Large intestine (tissue), 3 donors: ENCODE data around the gene COMMD1. TPM values are rescaled to one million over a fixed set of nuclear protein-coding genes. Genes with fewer than 3 reads are reported as not detected.
"Not testable (repeated sequence)": the region's sequence is repeated elsewhere in the genome, so short reads cannot be mapped to it uniquely, and the experiment has no call there.

ENCODE experiments used
- DNase-seq, 2 donors: peaks; one replicate each; pipeline versions ENCODE4 v3.0.0 to v3.0.0-alpha.2; 2013
- H3K27ac ChIP-seq: one replicate; pipeline ENCODE4 v1.5.1; 2013; ENCODE audit warnings: low read length
- H3K27me3 ChIP-seq: 2 replicates; pipeline ENCODE4 v1.6.1; 2013; ENCODE audit warnings: low read length; ENCODE audit not compliant: control insufficient read depth, insufficient read depth
- H3K36me3 ChIP-seq: 2 replicates; pipeline ENCODE4 v1.6.1; 2013; ENCODE audit warnings: low read length; ENCODE audit not compliant: control insufficient read depth, insufficient read depth
- H3K4me1 ChIP-seq: one replicate; pipeline ENCODE4 v1.6.1; 2013; ENCODE audit warnings: low read length; ENCODE audit not compliant: control insufficient read depth, insufficient read depth
- H3K4me3 ChIP-seq: one replicate; pipeline ENCODE4 v1.5.1; 2013; ENCODE audit warnings: low read length
- H3K9me3 ChIP-seq: one replicate; pipeline ENCODE4 v1.6.1; 2013; ENCODE audit warnings: mild to moderate bottlenecking, low read depth, low read length, moderate library complexity; ENCODE audit not compliant: control insufficient read depth
- WGBS: methylation state at CpG from one replicate; pipeline ENCODE4 v1.1.5; 2013; ENCODE audit warnings: low lambda C conversion rate; ENCODE audit not compliant: insufficient coverage; 5-methylcytosine and 5-hydroxymethylcytosine counted together
- polyA plus RNA-seq: library from polyadenylated mRNA; unstranded; fragments of 120-200 nt; gene quantifications from one replicate; pipeline ENCODE4 v1.2.1, GENCODE V29; 2013

COMMD1 gene
- polyA plus RNA-seq, 1 donor, result 38.4 TPM

DNA sequence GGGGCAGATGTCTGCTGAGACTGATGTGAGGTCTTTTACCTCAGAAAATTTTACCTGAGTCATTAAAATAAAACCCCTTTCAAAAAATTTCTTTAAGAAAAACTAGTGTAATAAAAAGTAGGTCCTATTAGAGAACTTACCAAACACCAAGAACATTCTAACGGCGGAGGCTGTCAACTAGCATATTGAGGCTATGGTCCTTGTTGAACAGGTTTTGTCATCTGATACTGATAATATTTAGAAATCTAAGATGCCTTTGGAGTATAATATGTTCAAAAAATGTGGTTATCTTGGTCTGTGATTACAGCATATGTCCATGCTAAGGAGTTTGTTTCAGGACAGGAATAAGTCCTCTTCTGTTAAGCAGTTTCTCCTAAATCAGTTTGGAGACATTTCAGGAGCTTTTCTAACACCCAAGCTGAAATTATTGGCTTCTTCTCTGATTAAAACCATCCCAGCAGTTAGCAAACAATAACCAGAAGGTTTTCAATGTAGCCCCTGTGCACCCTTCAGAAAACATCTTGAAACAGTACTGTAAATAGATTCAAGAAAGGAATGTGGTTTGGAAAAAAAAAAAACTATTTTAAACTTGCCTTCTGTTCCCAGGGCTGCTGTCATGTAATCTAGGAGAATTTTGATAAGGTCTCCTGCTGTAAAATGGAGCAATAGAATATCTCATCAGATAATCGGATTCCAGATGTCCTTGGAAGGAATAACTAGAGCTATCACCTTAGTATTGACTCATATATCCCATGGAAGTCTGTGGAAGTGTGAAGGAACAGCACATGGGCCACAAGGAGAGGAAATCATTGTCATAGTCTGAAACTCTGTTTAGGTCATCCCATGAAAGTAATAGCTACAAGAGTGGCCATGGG lies 231.7 kb downstream of the COMMD1 start:
- 90% methylated on average over 2 of the region's 3 CpGs for WGBS
- Histone ChIP-seq H3K27ac (no peak overlapping the region), H3K36me3 (peaks cover 2% of the 10 kb centered on the region), H3K9me3 (no peaks in the 10 kb centered on the region), H3K4me1 (no peaks in the 10 kb centered on the region), H3K27me3 (no peaks in the 10 kb centered on the region), H3K4me3 (no peak overlapping the region)
- no peak for DNase-seq

DNA sequence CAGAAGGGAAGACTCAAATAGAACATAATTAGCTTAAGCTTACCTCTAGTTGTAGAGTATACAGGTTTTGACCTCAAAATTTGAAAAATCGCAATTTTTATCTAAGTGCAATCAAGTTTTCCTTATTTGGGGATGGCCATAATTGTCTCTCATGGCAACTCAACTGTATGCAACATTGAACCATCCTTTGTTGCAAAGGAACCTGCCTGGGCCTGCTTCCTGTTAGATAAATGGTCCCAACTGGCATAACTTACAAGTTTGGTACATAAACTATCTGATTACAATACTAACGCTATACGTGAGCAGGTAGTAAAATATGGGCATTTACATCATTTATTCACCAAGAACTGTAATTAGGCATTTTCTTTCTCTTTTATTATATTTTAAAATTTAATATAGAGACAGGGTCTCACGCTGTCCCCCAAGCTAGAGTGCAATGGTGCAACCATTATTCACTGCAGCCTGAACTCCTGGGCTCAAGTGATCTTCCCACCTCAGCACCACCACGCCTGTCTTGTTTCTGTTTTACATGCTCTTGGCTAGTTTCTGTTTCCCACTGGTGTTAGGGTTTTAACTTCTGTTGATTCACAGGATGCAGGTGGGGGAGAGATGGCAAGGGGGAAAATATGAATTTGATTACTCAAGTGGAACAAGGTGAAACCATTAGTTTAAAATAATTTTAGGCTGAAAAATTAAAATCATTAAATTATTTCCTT lies 235.1 kb downstream of the COMMD1 start:
- no peaks in the 10 kb centered on the region for H3K9me3 ChIP-seq
- H3K36me3 ChIP-seq, result peaks cover 2% of the 10 kb centered on the region
- H3K27me3 ChIP-seq, result no peaks in the 10 kb centered on the region
- DNase-seq, result no peak
- H3K4me1 ChIP-seq, result no peaks in the 10 kb centered on the region
- no peak overlapping the region for H3K4me3 ChIP-seq
- no peak overlapping the region for H3K27ac ChIP-seq
- 100% methylated on average over 3 of the region's 5 CpGs for WGBS

DNA sequence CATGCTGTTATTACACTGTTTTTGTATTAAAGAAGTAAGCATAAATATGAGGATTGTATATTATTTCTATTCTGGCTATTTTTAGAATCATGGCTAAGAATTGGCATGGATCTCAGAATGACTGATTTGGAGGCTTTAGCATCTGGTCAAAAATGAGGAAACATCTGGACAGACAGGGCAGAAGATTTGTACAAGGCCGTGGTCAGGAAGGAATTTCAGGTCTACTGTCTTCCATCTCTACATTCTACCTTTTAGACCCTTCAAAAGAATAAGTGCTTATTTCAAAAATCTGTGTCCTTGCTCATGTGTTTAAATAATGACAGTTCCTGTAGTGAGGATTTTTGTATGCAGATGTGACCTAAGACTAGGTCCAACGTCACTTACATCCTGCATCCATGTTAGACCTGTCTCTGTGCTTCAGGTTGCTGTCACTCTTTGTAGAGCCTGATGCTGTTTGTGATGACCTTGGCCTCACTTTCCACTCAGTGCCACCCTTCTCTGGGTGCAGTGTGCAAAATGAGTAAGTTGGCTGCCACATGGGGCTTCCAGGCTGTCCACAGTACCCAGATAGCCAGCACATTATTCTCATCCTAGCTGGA lies 235.8 kb downstream of the COMMD1 start:
- no peak overlapping the region for H3K27ac ChIP-seq

DNA sequence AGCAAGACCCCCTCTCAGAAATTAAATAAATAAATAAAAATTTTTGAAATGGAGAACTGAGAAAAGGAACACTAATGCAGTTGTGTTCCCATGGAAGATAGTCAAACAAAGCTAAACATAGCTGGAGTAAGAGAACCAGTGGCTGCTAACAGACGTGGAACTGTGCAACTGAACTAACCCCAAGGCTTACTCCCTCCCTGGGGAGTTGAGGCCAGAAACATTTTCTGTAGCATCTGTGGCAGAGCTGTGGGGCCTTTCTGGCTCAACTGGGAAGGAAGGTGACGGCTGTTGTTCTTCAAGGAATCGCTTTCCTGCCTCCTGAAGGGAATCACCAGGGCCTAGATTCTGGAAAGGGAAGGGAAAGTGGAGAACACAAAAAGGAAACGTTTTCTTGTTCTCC lies 236.6 kb downstream of the COMMD1 start:
- H3K9me3 ChIP-seq, result no peaks in the 10 kb centered on the region
- no CpG with 5 or more reads among the region's 4 CpGs for WGBS
- no peaks in the 10 kb centered on the region for H3K36me3 ChIP-seq
- no peak overlapping the region for H3K4me3 ChIP-seq
- no peak overlapping the region for H3K27ac ChIP-seq
- DNase-seq, result no peak
- no peaks in the 10 kb centered on the region for H3K4me1 ChIP-seq
- H3K27me3 ChIP-seq, result no peaks in the 10 kb centered on the region

More for the DNA sequence above, 235.8 kb downstream of the COMMD1 start:
- no peaks in the 10 kb centered on the region for H3K4me1 ChIP-seq
- no peak for DNase-seq
- H3K4me3 ChIP-seq, result no peak overlapping the region
- H3K36me3 ChIP-seq, result no peaks in the 10 kb centered on the region
- H3K9me3 ChIP-seq, result no peaks in the 10 kb centered on the region
- no peaks in the 10 kb centered on the region for H3K27me3 ChIP-seq
- WGBS, result no CpG with 5 or more reads among the region's 2 CpGs

DNA sequence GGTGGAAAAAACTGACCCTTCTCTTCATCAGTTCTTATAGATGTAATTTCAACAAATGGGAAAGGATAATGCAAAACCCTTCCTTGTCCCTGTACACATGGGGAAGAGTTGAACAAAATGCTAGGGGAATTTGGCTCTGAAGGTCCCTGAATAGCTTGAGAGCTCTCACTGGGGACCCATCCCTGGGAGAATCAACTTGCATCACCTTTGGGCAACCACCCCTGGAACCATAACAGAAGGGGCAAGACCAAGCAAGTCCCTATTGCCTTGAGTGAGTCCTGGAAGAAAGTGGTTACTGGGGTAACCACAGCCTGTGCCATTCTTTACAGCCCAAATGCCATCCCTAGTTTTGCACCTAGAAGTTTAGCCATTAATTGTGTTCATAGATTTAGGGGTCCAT lies 238.2 kb downstream of the COMMD1 start:
- H3K9me3 ChIP-seq, result no peaks in the 10 kb centered on the region
- H3K4me1 ChIP-seq, result no peaks in the 10 kb centered on the region
- H3K27me3 ChIP-seq, result no peaks in the 10 kb centered on the region
- no peak overlapping the region for H3K27ac ChIP-seq
- no peaks in the 10 kb centered on the region for H3K36me3 ChIP-seq
- H3K4me3 ChIP-seq, result no peak overlapping the region
- no peak for DNase-seq

DNA sequence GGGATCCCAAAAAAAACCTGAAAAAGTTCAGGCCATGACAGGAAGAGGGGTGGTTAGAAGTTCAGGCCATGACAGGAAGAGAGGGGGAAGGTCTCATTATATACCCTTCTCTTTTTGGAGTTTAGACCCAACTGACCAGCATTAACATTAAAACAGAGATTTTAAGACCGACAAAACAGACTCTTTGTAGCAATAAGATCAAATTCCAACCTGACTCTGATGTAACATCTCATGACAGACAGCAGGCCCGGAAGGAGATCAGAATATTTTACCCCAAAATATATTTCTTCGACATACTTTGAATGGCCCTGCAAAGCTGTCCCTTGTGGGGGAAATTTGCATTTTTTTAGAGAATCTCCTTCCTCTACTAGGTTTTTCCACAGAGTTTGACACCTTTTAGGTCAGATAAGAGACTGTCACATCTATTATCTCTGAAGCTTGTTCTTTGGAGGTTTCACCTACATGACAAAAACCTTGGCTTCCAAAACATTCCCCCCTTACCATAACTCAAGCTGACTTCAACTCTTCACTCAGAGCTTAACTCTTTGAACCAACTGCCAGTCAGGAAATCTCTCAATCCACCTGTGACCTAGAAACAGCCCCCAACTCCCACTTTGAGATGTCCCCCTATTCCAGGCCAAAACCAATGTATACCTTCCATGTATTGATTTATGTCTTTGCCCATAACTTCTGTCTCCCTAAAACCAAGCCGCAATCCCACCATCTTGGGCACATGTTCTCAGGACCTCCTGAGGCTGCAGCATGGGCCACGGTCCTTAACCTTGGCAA lies 239.4 kb downstream of the COMMD1 start:
- Histone ChIP-seq H3K9me3 (no peaks in the 10 kb centered on the region), H3K27me3 (no peaks in the 10 kb centered on the region), H3K36me3 (no peaks in the 10 kb centered on the region), H3K27ac (no peak overlapping the region), H3K4me3 (no peak overlapping the region), H3K4me1 (no peaks in the 10 kb centered on the region)
- 100% methylated on average over 1 of the region's 5 CpGs for WGBS
- no peak for DNase-seq

DNA sequence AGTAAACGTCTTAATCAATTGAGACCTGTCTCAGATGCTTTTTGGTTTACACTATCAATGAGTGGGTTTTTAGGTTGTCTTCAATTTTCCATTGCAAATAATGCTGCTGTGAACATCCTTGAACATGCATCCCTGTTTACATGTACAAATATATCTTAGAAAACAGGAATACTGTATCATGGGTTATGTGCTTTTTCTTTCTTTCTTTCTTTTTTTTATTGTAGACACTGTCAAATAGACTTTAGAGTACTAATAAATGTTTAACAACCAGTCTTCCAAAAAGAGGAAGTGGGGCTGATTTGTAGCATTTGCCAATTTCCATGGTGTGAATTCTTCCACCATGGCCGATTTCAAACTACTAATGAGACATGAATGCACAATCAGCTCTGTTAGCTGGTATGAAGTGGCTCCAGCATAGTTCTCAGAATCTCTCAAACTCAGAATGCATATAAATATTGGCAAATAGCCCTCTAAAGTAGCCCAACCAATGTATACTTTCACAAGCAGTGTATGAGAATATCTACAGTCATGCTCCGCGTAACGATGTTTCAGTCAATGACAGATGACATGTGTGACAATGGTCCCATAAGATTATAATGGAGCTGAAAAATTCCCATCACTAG lies 240.1 kb downstream of the COMMD1 start:
- H3K4me1 ChIP-seq, result no peaks in the 10 kb centered on the region
- H3K4me3 ChIP-seq, result no peak overlapping the region
- no peak for DNase-seq
- H3K27me3 ChIP-seq, result no peaks in the 10 kb centered on the region
- WGBS, result no CpG with 5 or more reads among the region's 5 CpGs
- no peaks in the 10 kb centered on the region for H3K36me3 ChIP-seq
- H3K9me3 ChIP-seq, result no peaks in the 10 kb centered on the region
- H3K27ac ChIP-seq, result no peak overlapping the region

DNA sequence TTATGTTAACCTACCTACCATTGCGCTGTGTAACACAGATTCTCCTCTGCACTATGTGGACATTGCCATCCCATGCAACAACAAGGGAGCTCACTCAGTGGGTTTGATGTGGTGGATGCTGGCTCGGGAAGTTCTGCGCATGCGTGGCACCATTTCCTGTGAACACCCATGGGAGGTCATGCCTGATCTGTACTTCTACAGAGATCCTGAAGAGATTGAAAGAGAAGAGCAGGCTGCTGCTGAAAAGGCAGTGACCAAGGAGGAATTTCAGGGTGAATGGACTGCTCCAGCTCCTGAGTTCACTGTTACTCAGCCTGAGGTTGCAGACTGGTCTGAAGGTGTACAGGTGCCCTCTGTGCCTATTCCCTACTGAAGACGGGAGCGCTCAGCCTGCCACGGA lies 241.3 kb downstream of the COMMD1 start:
- not testable (repeated sequence) for H3K27me3 ChIP-seq, H3K4me3 ChIP-seq, H3K27ac ChIP-seq, H3K9me3 ChIP-seq, H3K4me1 ChIP-seq, H3K36me3 ChIP-seq, DNase-seq
- WGBS, result no CpG with 5 or more reads among the region's 7 CpGs

DNA sequence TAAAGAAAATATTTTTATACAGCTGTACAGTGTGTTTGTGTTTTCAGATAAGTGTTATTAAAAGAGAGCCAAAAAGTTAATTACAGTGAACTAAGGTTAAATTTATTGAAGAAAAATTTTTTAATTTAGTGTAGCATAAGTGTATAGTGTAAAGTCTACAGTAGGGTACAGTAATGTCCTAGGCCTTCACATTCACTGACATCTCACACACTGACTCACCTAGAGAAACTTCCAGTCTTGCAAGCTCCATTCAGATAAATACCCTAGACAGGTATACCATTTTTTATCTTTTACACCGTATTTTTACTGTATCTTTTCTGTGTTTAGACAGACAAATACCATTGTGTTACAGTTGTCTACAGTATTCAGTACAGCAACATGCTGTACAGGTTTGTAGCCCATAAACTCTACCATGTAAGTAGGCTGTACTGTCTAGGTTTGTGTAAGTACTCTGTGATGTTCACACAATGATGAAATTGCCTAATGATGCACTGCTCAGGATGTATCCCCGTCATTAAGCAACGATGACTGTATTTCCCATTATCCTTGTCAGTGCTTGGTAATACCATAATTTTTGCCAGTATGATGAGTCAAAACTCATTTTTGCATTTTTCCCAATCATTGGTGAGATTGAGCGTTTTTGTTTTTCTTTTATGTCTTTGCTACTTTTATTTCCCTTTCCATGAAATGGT lies 242.3 kb downstream of the COMMD1 start:
- no peaks in the 10 kb centered on the region for H3K4me1 ChIP-seq
- H3K9me3 ChIP-seq, result no peaks in the 10 kb centered on the region
- WGBS, result 95% methylated on average over 2 of the region's 4 CpGs
- H3K27me3 ChIP-seq, result no peaks in the 10 kb centered on the region
- no peaks in the 10 kb centered on the region for H3K36me3 ChIP-seq
- no peak overlapping the region for H3K27ac ChIP-seq
- no peak overlapping the region for H3K4me3 ChIP-seq
- no peak for DNase-seq
